H1 (cell line): Measurements from ENCODE around the gene SEMA3F. TPM values are rescaled to one million over a fixed set of nuclear protein-coding genes. Genes with fewer than 3 reads are reported as not detected.

ENCODE experiments used
- CTCF ChIA-PET: fragments of 300-600 bp; sonication (Branson Sonifier 250); formaldehyde crosslinking; loops from one replicate; lab custom pipeline; 2021; ENCODE audit not compliant: partially characterized antibody; lab: Charles Lee
- POLR2A ChIA-PET: fragments of 300-600 bp; sonication (Branson Sonifier 250); formaldehyde crosslinking; loops from one replicate; lab custom pipeline; 2021; ENCODE audit warnings: inconsistent platforms; ENCODE audit not compliant: partially characterized antibody; lab: Charles Lee
- DNase-seq, 2 experiments: peaks; one replicate each; pipeline versions ENCODE4 v3.0.0 to v3.0.0-alpha.2; 2010 to 2022; ENCODE audit warnings: low spot score in 2 of 2, low read depth in 1 of 2, mixed read lengths in 1 of 2
- FAIRE-seq: peaks from 2 replicates; lab custom pipeline; 2011; peaks lifted over from hg19 to GRCh38; lab: Jason Lieb, UNC
- H2AFZ ChIP-seq: 2 replicates; pipeline ENCODE4 v1.8.1; 2012; ENCODE audit warnings: low read length, inconsistent platforms
- H2AK5ac ChIP-seq: 2 replicates; pipeline ENCODE4 v1.6.1; 2013; ENCODE audit warnings: low read depth, low read length
- H2BK120ac ChIP-seq: replicated peaks from 2 replicates; pipeline ENCODE3; 2013; ENCODE audit warnings: low read depth, low read length, inconsistent platforms
- H2BK12ac ChIP-seq: 2 replicates; pipeline ENCODE4 v1.6.1; 2013; ENCODE audit warnings: low read depth, low read length
- H2BK15ac ChIP-seq: 2 replicates; pipeline ENCODE4 v1.6.1; 2013; ENCODE audit warnings: low read length
- H2BK20ac ChIP-seq: 2 replicates; pipeline ENCODE4 v1.6.1; 2013; ENCODE audit warnings: low read length
- H2BK5ac ChIP-seq: 2 replicates; pipeline ENCODE4 v1.6.1; 2013; ENCODE audit warnings: low read depth, low read length
- H3K14ac ChIP-seq: 2 replicates; pipeline ENCODE4 v1.6.1; 2013; ENCODE audit warnings: inconsistent platforms; ENCODE audit not compliant: insufficient read length
- H3K18ac ChIP-seq: 2 replicates; pipeline ENCODE4 v1.6.1; 2013; ENCODE audit warnings: low read length; ENCODE audit errors: extremely low read depth
- H3K23ac ChIP-seq: 2 replicates; pipeline ENCODE4 v1.6.1; 2013; ENCODE audit warnings: inconsistent platforms; ENCODE audit not compliant: insufficient read length
- H3K23me2 ChIP-seq: 2 replicates; pipeline ENCODE4 v1.6.1; 2013; ENCODE audit warnings: low read depth, low read length
- H3K27ac ChIP-seq: 2 replicates; pipeline ENCODE4 v1.6.1; 2011; ENCODE audit warnings: low read depth, low read length, inconsistent platforms
- H3K27me3 ChIP-seq, 4 experiments: replicated peaks in 1 of 4; 1 replicate in 1 of 4; 2 replicates in 3 of 4; pipeline versions ENCODE4 v1.6.1 to v1.8.1; 2011 to 2013; ENCODE audit warnings: low read length in 3 of 4, mild to moderate bottlenecking in 3 of 4, inconsistent platforms in 2 of 4, mixed read lengths in 2 of 4, moderate library complexity in 1 of 4; ENCODE audit not compliant: control insufficient read depth in 3 of 4, insufficient read depth in 3 of 4; ENCODE audit errors: extremely low read depth in 1 of 4
- H3K36me3 ChIP-seq, 4 experiments: 2 replicates each; pipeline versions ENCODE4 v1.6.1 to v1.8.1; 2011 to 2013; ENCODE audit warnings: mild to moderate bottlenecking in 4 of 4, low read length in 3 of 4, moderate library complexity in 2 of 4, control low read depth in 1 of 4, inconsistent platforms in 1 of 4; ENCODE audit not compliant: insufficient read depth in 4 of 4, control insufficient read depth in 2 of 4
- H3K4ac ChIP-seq: replicated peaks from 2 replicates; pipeline ENCODE3; 2013; ENCODE audit warnings: low read length, low read depth, mixed read lengths, inconsistent platforms; ENCODE audit not compliant: insufficient read length
- H3K4me1 ChIP-seq, 4 experiments: replicated peaks in 1 of 4; 1 replicate in 1 of 4; 2 replicates in 3 of 4; pipeline versions ENCODE4 v1.6.1 to v1.8.1; 2011 to 2013; ENCODE audit warnings: low read length in 3 of 4, inconsistent platforms in 2 of 4, mixed read lengths in 1 of 4; ENCODE audit not compliant: insufficient read depth in 4 of 4, control insufficient read depth in 3 of 4
- H3K4me2 ChIP-seq, 2 experiments: 2 replicates each; pipeline versions ENCODE4 v1.6.1 to v1.8.1; 2011 to 2013; ENCODE audit warnings: low read depth in 2 of 2, low read length in 2 of 2, control low read depth in 1 of 2, inconsistent platforms in 1 of 2, mild to moderate bottlenecking in 1 of 2; ENCODE audit not compliant: insufficient read depth in 1 of 2
- H3K4me3 ChIP-seq, 4 experiments: fragments of 200-600, 300-600 bp in 1 of 4; sonication (generic), shearing (Covaris generic), sonication (Bioruptor Twin) in 1 of 4; 2 replicates each; pipeline versions ENCODE4 v1.5.1 to v1.8.1; 2011 to 2016; ENCODE audit warnings: low read length in 4 of 4, low read depth in 3 of 4, control low read depth in 2 of 4, inconsistent platforms in 2 of 4, mild to moderate bottlenecking in 2 of 4, mixed read lengths in 1 of 4, moderate library complexity in 1 of 4; ENCODE audit not compliant: insufficient read depth in 2 of 4; ENCODE audit errors: extremely low read depth in 1 of 4
- H3K56ac ChIP-seq: replicated peaks from 2 replicates; pipeline ENCODE3; 2013; ENCODE audit warnings: low read depth, mild to moderate bottlenecking, mixed read lengths, low read length, inconsistent platforms; ENCODE audit not compliant: insufficient read length
- H3K79me1 ChIP-seq: 2 replicates; pipeline ENCODE4 v1.6.1; 2013; ENCODE audit warnings: low read depth, low read length, control low read depth
- H3K79me2 ChIP-seq, 2 experiments: 2 replicates each; pipeline versions ENCODE4 v1.6.1 to v1.8.1; 2012 to 2013; ENCODE audit warnings: low read length in 2 of 2, mild to moderate bottlenecking in 2 of 2, inconsistent platforms in 1 of 2; ENCODE audit not compliant: insufficient read depth in 2 of 2, control insufficient read depth in 1 of 2
- H3K9ac ChIP-seq, 4 experiments: replicated peaks in 1 of 4; 1 replicate in 1 of 4; 2 replicates in 3 of 4; pipeline versions ENCODE4 v1.6.1 to v1.8.1; 2011 to 2013; ENCODE audit warnings: low read depth in 3 of 4, low read length in 3 of 4, control low read depth in 2 of 4, mild to moderate bottlenecking in 2 of 4, moderate library complexity in 2 of 4, inconsistent platforms in 1 of 4; ENCODE audit errors: extremely low read depth in 1 of 4
- H3K9me3 ChIP-seq, 2 experiments: 2 replicates each; pipeline versions ENCODE4 v1.6.1 to v1.8.1; 2012 to 2013; ENCODE audit warnings: mild to moderate bottlenecking in 2 of 2, moderate library complexity in 2 of 2, control low read depth in 1 of 2, inconsistent platforms in 1 of 2, low read depth in 1 of 2, low read length in 1 of 2, mixed read lengths in 1 of 2; ENCODE audit not compliant: insufficient read depth in 2 of 2
- H4K20me1 ChIP-seq, 2 experiments: replicated peaks in 1 of 2; 2 replicates each; pipeline versions ENCODE3 to v1.8.1; 2011 to 2013; ENCODE audit warnings: inconsistent platforms in 2 of 2, low read length in 2 of 2, mild to moderate bottlenecking in 1 of 2; ENCODE audit not compliant: insufficient read depth in 2 of 2, control insufficient read depth in 1 of 2
- H4K5ac ChIP-seq: 2 replicates; pipeline ENCODE4 v1.6.1; 2013; ENCODE audit warnings: low read length, low read depth, mixed read lengths, inconsistent platforms; ENCODE audit not compliant: insufficient read length
- H4K8ac ChIP-seq: 2 replicates; pipeline ENCODE4 v1.8.0; 2013; ENCODE audit warnings: mild to moderate bottlenecking, moderate library complexity, low read length, inconsistent platforms; ENCODE audit not compliant: insufficient read depth; ENCODE audit errors: extremely low read depth
- H4K91ac ChIP-seq: replicated peaks from 2 replicates; pipeline ENCODE3; 2013; ENCODE audit warnings: low read length, mixed read lengths, inconsistent platforms; ENCODE audit not compliant: insufficient read length
- ASH2L ChIP-seq: fragments of 200-600, 300-600 bp; sonication (generic); IDR thresholded peaks from one replicate; pipeline ENCODE4 v1.7.1; 2017; ENCODE audit warnings: low read length
- HDAC2 ChIP-seq, 2 experiments: fragments of 300-600 bp in 1 of 2; sonication (generic) in 1 of 2; IDR thresholded peaks; 2 replicates each; pipeline ENCODE4 v1.6.1; 2011 to 2012; ENCODE audit warnings: low read depth in 2 of 2, low read length in 2 of 2, mild to moderate bottlenecking in 2 of 2, moderate library complexity in 2 of 2, borderline replicate concordance in 1 of 2, inconsistent platforms in 1 of 2
- WGBS, 2 experiments: shearing (Covaris generic) in 1 of 2; methylation state at CpG; one replicate each; pipeline versions ENCODE4 v1.1.6 to v1.1.7; 2013 to 2015; ENCODE audit warnings: low lambda C conversion rate in 2 of 2, mixed read lengths in 2 of 2, inconsistent platforms in 1 of 2, low coverage in 1 of 2, missing lambda C conversion rate in 1 of 2; ENCODE audit not compliant: insufficient replicate concordance in 2 of 2, insufficient coverage in 1 of 2, insufficient read length in 1 of 2; ENCODE audit errors: extremely low coverage in 1 of 2, missing lambda C conversion rate in 1 of 2; 5-methylcytosine and 5-hydroxymethylcytosine counted together
- polyA plus RNA-seq, 7 experiments: library from polyadenylated mRNA; depleted of rRNA in 3 of 7; stranded (reverse) in 5 of 7; unstranded in 2 of 7; fragments of >200 nt in 5 of 7; fragments of 200-250 nt in 2 of 7; gene quantifications; 1 replicate in 5 of 7; 2 replicates in 1 of 7; 4 replicates in 1 of 7; pipeline versions ENCODE4 v1.2.1 to v1.2.3, GENCODE V29; 2011 to 2013; ENCODE audit warnings: missing spikeins in 2 of 7, mixed read lengths in 2 of 7
- total RNA-seq: library from RNA; stranded (reverse); fragmentation: NEBNext Ultra II Directional; extraction: Animal tissue kit (Norgen Biotek cat#: 25700); gene quantifications from 2 replicates; pipeline ENCODE4 v1.2.1, GENCODE V29; 2021

Gene SEMA3F
- total and polyA plus RNA-seq, 2 of the 8 experiments (the other 6 are each of a cell fraction or from before 2014, with no cell fraction given), result 20.3 to 37.0 TPM

GRCh38 chr3:50155491-50155878, 361 bp downstream of the SEMA3F start:
- H3K14ac ChIP-seq, result no peak overlapping the region
- ChIA-PET CTCF (interaction anchor here (1.0 to 2.0 kb wide), 11 partner anchors 18 to 100 kb away, joined by 3 to 21 read pairs (median 5); no protein-coding TSS in a partner anchor), POLR2A (interaction anchor here (0.6 to 6.6 kb wide), 11 partner anchors 12 to 173 kb away, joined by 3 to 65 read pairs (median 6); partner anchors contain the start of gene TUSC2)
- FAIRE-seq, result no peak
- no peak overlapping the region for H4K91ac ChIP-seq
- no peak overlapping the region for H3K27ac ChIP-seq
- peak overlapping the region; percentile 69 to 78 (median 72) for H3K4me3 ChIP-seq
- no peaks in the 10 kb centered on the region for H3K9me3 ChIP-seq
- peak overlapping the region in 3 of 4 experiments; percentile 54 to 62 (median 58); a peak in 6 of 7 replicates for H3K9ac ChIP-seq
- peaks cover 17% of the 10 kb centered on the region; the same call in 1 of the 2 replicates for H3K23me2 ChIP-seq
- no peak overlapping the region; the same call in 1 of the 2 replicates for H4K8ac ChIP-seq
- TF ChIP-seq HDAC2 (IDR thresholded peaks at IDR 0.05; ENCODE audit: borderline replicate concordance in 1 of 2, low read depth in 2 of 2, low read length in 2 of 2) (no peak), ASH2L (peak; percentile 43)
- H3K18ac ChIP-seq, result peak overlapping the region; percentile 71
- no peak overlapping the region for H2BK120ac ChIP-seq
- no peak overlapping the region for H2AFZ ChIP-seq
- H2BK5ac ChIP-seq, result no peak overlapping the region
- H3K27me3 ChIP-seq, result peaks cover 2 to 19% (median 15%) of the 10 kb centered on the region in 4 experiments; a peak in 6 of 7 replicates
- H2AK5ac ChIP-seq, result no peak overlapping the region; the same call in 1 of the 2 replicates
- peaks cover 3 to 12% of the 10 kb centered on the region in 2 experiments for H4K20me1 ChIP-seq
- peaks cover 10% of the 10 kb centered on the region; the same call in 1 of the 2 replicates for H3K79me1 ChIP-seq
- 1% methylated on average over 16 of the region's 37 CpGs; no CpG with 5 or more reads in 1 of the 2 experiments for WGBS, 2 experiments
- H4K5ac ChIP-seq, result no peak overlapping the region
- peak in 1 of 2 experiments; percentile 63 for DNase-seq
- 0 out of 2 replicates have a peak overlapping the region, but pooled peaks have one; percentile 84 for H2BK12ac ChIP-seq
- H2BK15ac ChIP-seq, result peak overlapping the region; percentile 88; the same call in 1 of the 2 replicates
- H3K79me2 ChIP-seq, result peaks cover 0 to 24% of the 10 kb centered on the region in 2 experiments; a peak in 1 of 4 replicates
- H3K4me2 ChIP-seq, result peak overlapping the region; percentile 94 to 97
- peaks cover 0 to 8% (median 2%) of the 10 kb centered on the region in 4 experiments; a peak in 1 of 8 replicates for H3K36me3 ChIP-seq
- H3K23ac ChIP-seq, result no peak overlapping the region
- H3K56ac ChIP-seq, result no peak overlapping the region
- no peak overlapping the region for H2BK20ac ChIP-seq
- no peak overlapping the region for H3K4ac ChIP-seq
- peaks cover under 1 to 50% (median 38%) of the 10 kb centered on the region in 4 experiments for H3K4me1 ChIP-seq
